HEK293 (cell line): ENCODE results near the gene HOXA3.
A peak's percentile ranks its signal among the peaks of the same experiment; 100 is the strongest.

Source experiments
- CTCF ChIA-PET: fragments of 350-600 bp; formaldehyde crosslinking; extraction: SDS; loops from one replicate; lab custom pipeline; 2021; ENCODE audit warnings: antibody characterized with exemption; lab: Yijun Ruan, JAX
- POLR2A ChIA-PET: fragments of 300-600 bp; formaldehyde crosslinking; extraction: SDS; loops from one replicate; lab custom pipeline; 2020; ENCODE audit warnings: antibody characterized with exemption, inconsistent platforms; lab: Yijun Ruan, JAX
- H3K27ac ChIP-seq: fragments of 200-500 bp; sonication (Bioruptor generic); 2 replicates; pipeline ENCODE4 v1.5.1; 2014; ENCODE audit warnings: low read depth, low read length, control low read depth, inconsistent platforms; ENCODE audit errors: extremely low read depth
- H3K36me3 ChIP-seq, 2 experiments: fragments of 200-500 bp in 1 of 2; sonication (Bioruptor generic) in 1 of 2; 1 replicate in 1 of 2; 2 replicates in 1 of 2; pipeline ENCODE4 v1.5.1; 2014 to 2017; ENCODE audit warnings: inconsistent platforms in 2 of 2, low read length in 2 of 2; ENCODE audit not compliant: control insufficient read depth in 2 of 2, insufficient read depth in 1 of 2
- H3K4me1 ChIP-seq: fragments of 200-500 bp; sonication (Bioruptor generic); 2 replicates; pipeline ENCODE4 v1.5.1; 2014; ENCODE audit warnings: mild to moderate bottlenecking, low read length, inconsistent platforms; ENCODE audit not compliant: control insufficient read depth, insufficient read depth
- H3K4me3 ChIP-seq: 2 replicates; pipeline ENCODE4 v1.5.1; 2011; ENCODE audit warnings: low read depth, mild to moderate bottlenecking, control low read depth, low read length, moderate library complexity
- H3K9me3 ChIP-seq: fragments of 200-500 bp; sonication (Bioruptor generic); 2 replicates; pipeline ENCODE4 v1.5.1; 2014; ENCODE audit warnings: low read depth, low read length, inconsistent platforms; ENCODE audit not compliant: control insufficient read depth, insufficient read depth
- HOXA7 ChIP-seq: sonication (generic); formaldehyde crosslinking; IDR thresholded peaks from 2 replicates; pipeline ENCODE4 v1.8.1; 2022; ENCODE audit warnings: missing genetic modification reagents, borderline replicate concordance
- SP3 ChIP-seq: fragments of 450-650 bp; formaldehyde crosslinking; IDR thresholded peaks from 2 replicates; pipeline ENCODE4 v1.5.1; 2016; ENCODE audit warnings: missing biosample characterization, missing genetic modification characterization
- SP7 ChIP-seq: fragments of 450-650 bp; formaldehyde crosslinking; IDR thresholded peaks from 2 replicates; pipeline ENCODE4 v1.5.1; 2016; ENCODE audit warnings: missing biosample characterization, missing genetic modification characterization
- TCF7L2 ChIP-seq: IDR thresholded peaks from 2 replicates; pipeline ENCODE4 v1.6.1; 2011; ENCODE audit warnings: low read depth, mild to moderate bottlenecking, inconsistent platforms, low read length, moderate library complexity, borderline replicate concordance
- YY2 ChIP-seq: fragments of 450-650 bp; formaldehyde crosslinking; IDR thresholded peaks from 2 replicates; pipeline ENCODE4 v1.5.1; 2016; ENCODE audit warnings: missing biosample characterization, missing genetic modification characterization
- ZBTB48 ChIP-seq: fragments of 450-650 bp; formaldehyde crosslinking; IDR thresholded peaks from 2 replicates; pipeline ENCODE4 v1.5.1; 2016; ENCODE audit warnings: missing biosample characterization, missing genetic modification characterization
- ZNF112 ChIP-seq: fragments of 450-650 bp; formaldehyde crosslinking; IDR thresholded peaks from 2 replicates; pipeline ENCODE4 v1.5.0; 2017; ENCODE audit warnings: missing biosample characterization, missing genetic modification characterization
- ZNF366 ChIP-seq: fragments of 450-650 bp; formaldehyde crosslinking; conservative IDR thresholded peaks from 2 replicates; pipeline ENCODE4 v1.5.1; 2016; ENCODE audit warnings: missing biosample characterization, missing genetic modification characterization
- ZNF404 ChIP-seq: fragments of 450-650 bp; formaldehyde crosslinking; IDR thresholded peaks from 2 replicates; pipeline ENCODE4 v1.5.1; 2017; ENCODE audit warnings: missing biosample characterization, missing genetic modification characterization
- ZNF48 ChIP-seq: fragments of 450-650 bp; formaldehyde crosslinking; IDR thresholded peaks from 2 replicates; pipeline ENCODE4 v1.5.1; 2016; ENCODE audit warnings: missing biosample characterization, missing genetic modification characterization
- ZNF549 ChIP-seq: fragments of 450-650 bp; IDR thresholded peaks from 2 replicates; pipeline ENCODE4 v1.5.1; 2018; ENCODE audit warnings: missing biosample characterization, missing genetic modification characterization, mild to moderate bottlenecking, inconsistent platforms, moderate library complexity
- ZNF600 ChIP-seq: fragments of 450-650 bp; formaldehyde crosslinking; IDR thresholded peaks from 2 replicates; pipeline ENCODE4 v1.5.1; 2016; ENCODE audit warnings: missing biosample characterization, missing genetic modification characterization
- ZNF629 ChIP-seq: fragments of 450-650 bp; formaldehyde crosslinking; IDR thresholded peaks from 2 replicates; pipeline ENCODE4 v1.5.1; 2017; ENCODE audit warnings: missing biosample characterization, missing genetic modification characterization
- ZNF664 ChIP-seq: fragments of 450-650 bp; formaldehyde crosslinking; IDR thresholded peaks from 2 replicates; pipeline ENCODE4 v1.5.1; 2016; ENCODE audit warnings: missing biosample characterization, missing genetic modification characterization
- ZNF670 ChIP-seq: fragments of 450-650 bp; formaldehyde crosslinking; IDR thresholded peaks from 2 replicates; pipeline ENCODE4 v1.5.1; 2016; ENCODE audit warnings: missing biosample characterization, missing genetic modification characterization, low read depth
- ZNF707 ChIP-seq: fragments of 450-650 bp; formaldehyde crosslinking; IDR thresholded peaks from 2 replicates; pipeline ENCODE4 v1.5.1; 2016; ENCODE audit warnings: missing biosample characterization, missing genetic modification characterization
- ZSCAN23 ChIP-seq: fragments of 450-650 bp; formaldehyde crosslinking; IDR thresholded peaks from 2 replicates; pipeline ENCODE4 v1.5.1; 2016; ENCODE audit warnings: missing biosample characterization, missing genetic modification characterization
- TF ChIP-seq, protein P1 (sequence below): fragments of 450-650 bp; formaldehyde crosslinking; IDR thresholded peaks from 2 replicates; pipeline ENCODE4 v1.5.1; 2017; ENCODE audit warnings: missing biosample characterization, missing genetic modification characterization
- TF ChIP-seq, protein P2 (sequence below): fragments of 450-650 bp; formaldehyde crosslinking; IDR thresholded peaks from 2 replicates; pipeline ENCODE4; 2016; ENCODE audit warnings: missing biosample characterization, missing genetic modification characterization
- TF ChIP-seq, protein P3 (sequence below): fragments of 450-650 bp; IDR thresholded peaks from 2 replicates; pipeline ENCODE4 v1.5.1; 2018; ENCODE audit warnings: missing biosample characterization, mild to moderate bottlenecking, missing genetic modification characterization
- TF ChIP-seq, protein P4 (sequence below): fragments of 450-650 bp; formaldehyde crosslinking; IDR thresholded peaks from 2 replicates; pipeline ENCODE4 v1.5.1; 2017; ENCODE audit warnings: missing biosample characterization, missing genetic modification characterization
- TF ChIP-seq, protein P5 (sequence below): fragments of 450-650 bp; IDR thresholded peaks from 2 replicates; pipeline ENCODE4 v1.5.1; 2018; ENCODE audit warnings: missing biosample characterization, missing genetic modification characterization
- TF ChIP-seq, protein P6 (sequence below): fragments of 450-650 bp; formaldehyde crosslinking; IDR thresholded peaks from 2 replicates; pipeline ENCODE4 v1.5.1; 2016; ENCODE audit warnings: missing biosample characterization, missing genetic modification characterization

The HOXA3 gene

DNA sequence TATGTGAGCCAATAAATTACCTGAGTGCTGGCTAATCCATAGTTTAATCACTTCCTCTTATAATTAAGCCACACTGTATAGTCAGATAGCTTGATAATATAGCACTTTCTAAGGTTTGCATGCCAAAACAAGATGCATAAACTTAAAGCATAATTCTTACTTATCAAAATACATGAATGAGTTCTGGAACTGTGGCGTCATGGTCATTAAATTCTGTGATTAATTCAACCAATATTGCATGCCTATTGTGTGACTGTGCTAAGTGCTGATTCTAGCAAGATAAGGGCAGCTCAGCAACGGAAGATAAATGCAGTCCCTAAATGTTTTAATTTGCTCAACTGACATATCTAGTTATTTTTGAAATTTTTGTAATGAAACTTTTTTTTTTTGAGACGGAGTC is 86.2 kb downstream of the HOXA3 start:
- H3K4me3 ChIP-seq, result no peak overlapping the region
- H3K27ac ChIP-seq, result no peak overlapping the region
- CTCF ChIA-PET, result no interaction called here
- H3K36me3 ChIP-seq, result no peaks in the 10 kb centered on the region
- H3K9me3 ChIP-seq, result no peaks in the 10 kb centered on the region
- 0 out of 2 replicates have a peak, but pooled peaks cover 2% of the 10 kb centered on the region for H3K4me1 ChIP-seq
- TF ChIP-seq, protein P1, sequence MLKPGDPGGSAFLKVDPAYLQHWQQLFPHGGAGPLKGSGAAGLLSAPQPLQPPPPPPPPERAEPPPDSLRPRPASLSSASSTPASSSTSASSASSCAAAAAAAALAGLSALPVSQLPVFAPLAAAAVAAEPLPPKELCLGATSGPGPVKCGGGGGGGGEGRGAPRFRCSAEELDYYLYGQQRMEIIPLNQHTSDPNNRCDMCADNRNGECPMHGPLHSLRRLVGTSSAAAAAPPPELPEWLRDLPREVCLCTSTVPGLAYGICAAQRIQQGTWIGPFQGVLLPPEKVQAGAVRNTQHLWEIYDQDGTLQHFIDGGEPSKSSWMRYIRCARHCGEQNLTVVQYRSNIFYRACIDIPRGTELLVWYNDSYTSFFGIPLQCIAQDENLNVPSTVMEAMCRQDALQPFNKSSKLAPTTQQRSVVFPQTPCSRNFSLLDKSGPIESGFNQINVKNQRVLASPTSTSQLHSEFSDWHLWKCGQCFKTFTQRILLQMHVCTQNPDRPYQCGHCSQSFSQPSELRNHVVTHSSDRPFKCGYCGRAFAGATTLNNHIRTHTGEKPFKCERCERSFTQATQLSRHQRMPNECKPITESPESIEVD (tag by site-specific recombination), result peak; percentile 29; the same call in 1 of the 2 replicates
- TF ChIP-seq, protein P2, sequence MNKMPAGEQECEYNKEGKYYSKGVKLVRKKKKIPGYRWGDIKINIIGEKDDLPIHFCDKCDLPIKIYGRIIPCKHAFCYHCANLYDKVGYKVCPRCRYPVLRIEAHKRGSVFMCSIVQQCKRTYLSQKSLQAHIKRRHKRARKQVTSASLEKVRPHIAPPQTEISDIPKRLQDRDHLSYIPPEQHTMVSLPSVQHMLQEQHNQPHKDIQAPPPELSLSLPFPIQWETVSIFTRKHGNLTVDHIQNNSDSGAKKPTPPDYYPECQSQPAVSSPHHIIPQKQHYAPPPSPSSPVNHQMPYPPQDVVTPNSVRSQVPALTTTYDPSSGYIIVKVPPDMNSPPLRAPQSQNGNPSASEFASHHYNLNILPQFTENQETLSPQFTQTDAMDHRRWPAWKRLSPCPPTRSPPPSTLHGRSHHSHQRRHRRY (tag by site-specific recombination), result no peak
- TF ChIP-seq ZNF549 (0 out of 2 replicates have a peak, but pooled peaks have one; percentile 36), ZBTB48 (tag by site-specific recombination) (0 out of 2 replicates have a peak, but pooled peaks have one; percentile 14), ZNF366 (tag by site-specific recombination) (peak; percentile 64), ZNF670 (tag by site-specific recombination) (no peak), ZNF629 (tag by site-specific recombination) (peak; percentile 50), ZNF664 (tag by site-specific recombination) (no peak), ZNF404 (tag by site-specific recombination) (no peak), SP3 (tag by site-specific recombination) (0 out of 2 replicates have a peak, but pooled peaks have one; percentile 10), ZNF600 (tag by site-specific recombination) (0 out of 2 replicates have a peak, but pooled peaks have one; percentile 11), SP7 (tag by site-specific recombination) (0 out of 2 replicates have a peak, but pooled peaks have one; percentile 29)
- TF ChIP-seq, protein P3, sequence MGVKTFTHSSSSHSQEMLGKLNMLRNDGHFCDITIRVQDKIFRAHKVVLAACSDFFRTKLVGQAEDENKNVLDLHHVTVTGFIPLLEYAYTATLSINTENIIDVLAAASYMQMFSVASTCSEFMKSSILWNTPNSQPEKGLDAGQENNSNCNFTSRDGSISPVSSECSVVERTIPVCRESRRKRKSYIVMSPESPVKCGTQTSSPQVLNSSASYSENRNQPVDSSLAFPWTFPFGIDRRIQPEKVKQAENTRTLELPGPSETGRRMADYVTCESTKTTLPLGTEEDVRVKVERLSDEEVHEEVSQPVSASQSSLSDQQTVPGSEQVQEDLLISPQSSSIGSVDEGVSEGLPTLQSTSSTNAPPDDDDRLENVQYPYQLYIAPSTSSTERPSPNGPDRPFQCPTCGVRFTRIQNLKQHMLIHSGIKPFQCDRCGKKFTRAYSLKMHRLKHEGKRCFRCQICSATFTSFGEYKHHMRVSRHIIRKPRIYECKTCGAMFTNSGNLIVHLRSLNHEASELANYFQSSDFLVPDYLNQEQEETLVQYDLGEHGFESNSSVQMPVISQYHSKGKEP (tag by site-specific recombination), result 0 out of 2 replicates have a peak, but pooled peaks have one; percentile 6
- TF ChIP-seq, protein P4, sequence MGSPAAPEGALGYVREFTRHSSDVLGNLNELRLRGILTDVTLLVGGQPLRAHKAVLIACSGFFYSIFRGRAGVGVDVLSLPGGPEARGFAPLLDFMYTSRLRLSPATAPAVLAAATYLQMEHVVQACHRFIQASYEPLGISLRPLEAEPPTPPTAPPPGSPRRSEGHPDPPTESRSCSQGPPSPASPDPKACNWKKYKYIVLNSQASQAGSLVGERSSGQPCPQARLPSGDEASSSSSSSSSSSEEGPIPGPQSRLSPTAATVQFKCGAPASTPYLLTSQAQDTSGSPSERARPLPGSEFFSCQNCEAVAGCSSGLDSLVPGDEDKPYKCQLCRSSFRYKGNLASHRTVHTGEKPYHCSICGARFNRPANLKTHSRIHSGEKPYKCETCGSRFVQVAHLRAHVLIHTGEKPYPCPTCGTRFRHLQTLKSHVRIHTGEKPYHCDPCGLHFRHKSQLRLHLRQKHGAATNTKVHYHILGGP, result peak; percentile 43; the same call in 1 of the 2 replicates
- POLR2A ChIA-PET, result interaction anchor here (0.6 to 1.6 kb wide), 2 partner anchors 16 to 49 kb away, joined by 3 to 4 read pairs; no protein-coding TSS in a partner anchor

DNA sequence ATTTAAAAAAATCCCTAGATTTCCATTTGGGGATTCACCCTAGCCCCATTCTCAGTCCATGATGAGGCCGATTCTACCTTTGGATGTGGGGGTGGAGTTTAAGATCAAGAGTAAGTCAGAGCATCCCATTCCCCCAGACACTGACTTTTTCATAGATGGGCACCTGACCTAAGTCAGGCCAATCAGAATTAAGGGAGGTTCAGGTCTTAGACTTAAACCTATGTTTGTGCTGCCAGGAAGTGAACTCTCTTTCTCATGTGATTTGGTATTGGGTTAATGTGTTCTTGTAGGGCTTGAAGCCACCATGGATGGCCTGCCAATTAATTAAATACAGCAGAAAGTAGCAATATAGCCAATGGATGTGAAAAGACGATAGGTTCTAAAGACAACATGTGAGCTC is 86.7 kb downstream of the HOXA3 start:
- H3K4me3 ChIP-seq, result no peak overlapping the region
- CTCF ChIA-PET, result no interaction called here
- H3K4me1 ChIP-seq, result 0 out of 2 replicates have a peak, but pooled peaks cover 2% of the 10 kb centered on the region
- no peak overlapping the region for H3K27ac ChIP-seq
- no peaks in the 10 kb centered on the region for H3K36me3 ChIP-seq
- H3K9me3 ChIP-seq, result no peaks in the 10 kb centered on the region
- POLR2A ChIA-PET, result interaction anchor here (0.6 to 1.6 kb wide), 2 partner anchors 16 to 49 kb away, joined by 3 to 4 read pairs; no protein-coding TSS in a partner anchor
- TF ChIP-seq ZNF48 (tag by site-specific recombination), result no peak
- TF ChIP-seq, protein P3 (tag by site-specific recombination), result no peak
- TF ChIP-seq, protein P5, sequence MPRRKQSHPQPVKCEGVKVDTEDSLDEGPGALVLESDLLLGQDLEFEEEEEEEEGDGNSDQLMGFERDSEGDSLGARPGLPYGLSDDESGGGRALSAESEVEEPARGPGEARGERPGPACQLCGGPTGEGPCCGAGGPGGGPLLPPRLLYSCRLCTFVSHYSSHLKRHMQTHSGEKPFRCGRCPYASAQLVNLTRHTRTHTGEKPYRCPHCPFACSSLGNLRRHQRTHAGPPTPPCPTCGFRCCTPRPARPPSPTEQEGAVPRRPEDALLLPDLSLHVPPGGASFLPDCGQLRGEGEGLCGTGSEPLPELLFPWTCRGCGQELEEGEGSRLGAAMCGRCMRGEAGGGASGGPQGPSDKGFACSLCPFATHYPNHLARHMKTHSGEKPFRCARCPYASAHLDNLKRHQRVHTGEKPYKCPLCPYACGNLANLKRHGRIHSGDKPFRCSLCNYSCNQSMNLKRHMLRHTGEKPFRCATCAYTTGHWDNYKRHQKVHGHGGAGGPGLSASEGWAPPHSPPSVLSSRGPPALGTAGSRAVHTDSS (tag by site-specific recombination), result no peak
- no peak for TF ChIP-seq HOXA7 (CRISPR knock-in tag)
- TF ChIP-seq, protein P6, sequence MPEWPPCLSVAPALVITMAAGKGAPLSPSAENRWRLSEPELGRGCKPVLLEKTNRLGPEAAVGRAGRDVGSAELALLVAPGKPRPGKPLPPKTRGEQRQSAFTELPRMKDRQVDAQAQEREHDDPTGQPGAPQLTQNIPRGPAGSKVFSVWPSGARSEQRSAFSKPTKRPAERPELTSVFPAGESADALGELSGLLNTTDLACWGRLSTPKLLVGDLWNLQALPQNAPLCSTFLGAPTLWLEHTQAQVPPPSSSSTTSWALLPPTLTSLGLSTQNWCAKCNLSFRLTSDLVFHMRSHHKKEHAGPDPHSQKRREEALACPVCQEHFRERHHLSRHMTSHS (tag by site-specific recombination), result no peak
- no peak for TF ChIP-seq TCF7L2
- no peak for TF ChIP-seq ZNF707 (tag by site-specific recombination)
- no peak for TF ChIP-seq ZNF112 (tag by site-specific recombination)
- TF ChIP-seq ZSCAN23, result no peak
- TF ChIP-seq YY2, result no peak
